HepG2 (cell line): Measurements from ENCODE around the gene TANGO2. TPM values are rescaled to one million over a fixed set of nuclear protein-coding genes. Genes with fewer than 3 reads are reported as not detected.
A peak's percentile ranks its signal among the peaks of the same experiment; 100 is the strongest.

Source experiments
- AHR ChIP-seq: IDR thresholded peaks from 2 replicates; pipeline ENCODE4 v1.6.1; 2018; ENCODE audit warnings: missing genetic modification reagents, missing compliant biosample characterization
- AKAP8 ChIP-seq: sonication (generic); formaldehyde crosslinking; IDR thresholded peaks from 2 replicates; pipeline ENCODE4 v1.5.1; 2020; ENCODE audit warnings: mild to moderate bottlenecking, missing genetic modification reagents
- CBX1 ChIP-seq: IDR thresholded peaks from one replicate; pipeline ENCODE4 v1.6.1; 2016; ENCODE audit warnings: antibody characterized with exemption, low read depth
- DDIT3 ChIP-seq: sonication (generic); formaldehyde crosslinking; IDR thresholded peaks from 2 replicates; pipeline ENCODE4 v1.4.0; 2020; ENCODE audit warnings: mild to moderate bottlenecking, missing genetic modification reagents
- EEA1 ChIP-seq: sonication (generic); formaldehyde crosslinking; IDR thresholded peaks from 2 replicates; pipeline ENCODE4 v1.5.1; 2020; ENCODE audit warnings: mild to moderate bottlenecking, missing genetic modification reagents, borderline replicate concordance
- FOXM1 ChIP-seq: sonication (generic); formaldehyde crosslinking; IDR thresholded peaks from 2 replicates; pipeline ENCODE4 v1.5.0; 2020; ENCODE audit warnings: missing genetic modification reagents
- GATAD1 ChIP-seq: IDR thresholded peaks from 2 replicates; pipeline ENCODE4 v1.6.1; 2016; ENCODE audit warnings: missing genetic modification reagents, missing compliant biosample characterization
- HOXA5 ChIP-seq: sonication (generic); formaldehyde crosslinking; IDR thresholded peaks from 2 replicates; pipeline ENCODE4 v1.4.0; 2020; ENCODE audit warnings: missing genetic modification reagents
- IRF2 ChIP-seq: IDR thresholded peaks from 2 replicates; pipeline ENCODE4 v1.6.1; 2018; ENCODE audit warnings: missing genetic modification reagents, missing compliant biosample characterization
- MAF1 ChIP-seq: sonication (generic); formaldehyde crosslinking; IDR thresholded peaks from 2 replicates; pipeline ENCODE4 v1.5.0; 2020; ENCODE audit warnings: missing genetic modification reagents, borderline replicate concordance
- MEF2D ChIP-seq: sonication (generic); formaldehyde crosslinking; IDR thresholded peaks from 2 replicates; pipeline ENCODE4 v1.5.1; 2020; ENCODE audit warnings: mild to moderate bottlenecking, missing genetic modification reagents
- NFE2L1 ChIP-seq: sonication (generic); formaldehyde crosslinking; IDR thresholded peaks from 2 replicates; pipeline ENCODE4 v1.4.0; 2020; ENCODE audit warnings: missing genetic modification reagents, mild to moderate bottlenecking, borderline replicate concordance
- POGZ ChIP-seq: sonication (generic); formaldehyde crosslinking; IDR thresholded peaks from 2 replicates; pipeline ENCODE4 v1.4.0; 2020; ENCODE audit warnings: mild to moderate bottlenecking, missing genetic modification reagents
- RFX3 ChIP-seq: IDR thresholded peaks from 2 replicates; pipeline ENCODE4 v1.6.1; 2016; ENCODE audit warnings: missing biosample characterization, missing genetic modification reagents
- RXRA ChIP-seq: sonication (generic); formaldehyde crosslinking; IDR thresholded peaks from 2 replicates; pipeline ENCODE4 v1.5.1; 2020; ENCODE audit warnings: missing genetic modification reagents
- SOX5 ChIP-seq: IDR thresholded peaks from 2 replicates; pipeline ENCODE4 v1.6.1; 2016; ENCODE audit warnings: borderline replicate concordance
- SP2 ChIP-seq: sonication (generic); formaldehyde crosslinking; IDR thresholded peaks from 2 replicates; pipeline ENCODE4 v1.5.1; 2020; ENCODE audit warnings: mild to moderate bottlenecking, missing genetic modification reagents
- ZFP62 ChIP-seq: sonication (generic); formaldehyde crosslinking; IDR thresholded peaks from 2 replicates; pipeline ENCODE4 v1.4.0; 2020; ENCODE audit warnings: missing genetic modification reagents
- ZFY ChIP-seq: sonication (generic); formaldehyde crosslinking; IDR thresholded peaks from 2 replicates; pipeline ENCODE4 v1.4.0; 2020; ENCODE audit warnings: missing genetic modification reagents
- ZNF124 ChIP-seq: sonication (generic); formaldehyde crosslinking; IDR thresholded peaks from 2 replicates; pipeline ENCODE4 v1.4.0; 2020; ENCODE audit warnings: missing genetic modification reagents
- ZNF354B ChIP-seq: sonication (generic); formaldehyde crosslinking; IDR thresholded peaks from 2 replicates; pipeline ENCODE4 v1.8.0; 2022; ENCODE audit warnings: mild to moderate bottlenecking, missing genetic modification reagents
- ZNF460 ChIP-seq: sonication (generic); formaldehyde crosslinking; IDR thresholded peaks from 2 replicates; pipeline ENCODE4 v1.5.1; 2020; ENCODE audit warnings: missing genetic modification reagents, mild to moderate bottlenecking, borderline replicate concordance
- ZNF510 ChIP-seq: sonication (generic); formaldehyde crosslinking; IDR thresholded peaks from 2 replicates; pipeline ENCODE4 v1.4.0; 2020; ENCODE audit warnings: low read depth, mild to moderate bottlenecking, missing genetic modification reagents
- ZNF562 ChIP-seq: sonication (generic); formaldehyde crosslinking; IDR thresholded peaks from 2 replicates; pipeline ENCODE4 v1.8.0; 2022; ENCODE audit warnings: missing genetic modification reagents, borderline replicate concordance
- ZNF775 ChIP-seq: sonication (generic); formaldehyde crosslinking; IDR thresholded peaks from 2 replicates; pipeline ENCODE4 v1.4.0; 2020; ENCODE audit warnings: missing genetic modification reagents, mild to moderate bottlenecking, moderate library complexity, borderline replicate concordance
- ZNF788 ChIP-seq: sonication (generic); formaldehyde crosslinking; IDR thresholded peaks from 2 replicates; pipeline ENCODE4 v1.5.0; 2020; ENCODE audit warnings: mild to moderate bottlenecking, missing genetic modification reagents, borderline replicate concordance
- ZSCAN29 ChIP-seq: sonication (generic); formaldehyde crosslinking; conservative IDR thresholded peaks from 2 replicates; pipeline ENCODE4 v1.4.0; 2020; ENCODE audit warnings: mild to moderate bottlenecking, missing genetic modification reagents
- polyA plus RNA-seq, 8 experiments: library from polyadenylated mRNA; depleted of rRNA in 3 of 8; stranded (reverse) in 7 of 8; unstranded in 1 of 8; fragments of >200 nt; fragmentation: Illumina TruSeq in 4 of 8; extraction: Trizol in 4 of 8; gene quantifications; 2 replicates each; pipeline versions ENCODE4 v1.2.1 to v1.2.3, GENCODE V29; 2011 to 2016; ENCODE audit warnings: low read depth in 4 of 8, missing spikeins in 1 of 8, mixed read lengths in 1 of 8; ENCODE audit not compliant: insufficient read depth in 1 of 8
- total RNA-seq, 5 experiments: library from RNA; depleted of rRNA; stranded (reverse); fragments of >200 nt; fragmentation: Illumina TruSeq; extraction: Trizol; gene quantifications; 2 replicates each; pipeline ENCODE4 v1.2.3, GENCODE V29; 2016; ENCODE audit warnings: low read depth in 1 of 5
- TF ChIP-seq, protein P1 (sequence below), 2 experiments: sonication (generic) in 1 of 2; formaldehyde crosslinking in 1 of 2; IDR thresholded peaks; 2 replicates each; pipeline versions ENCODE4 v1.5.1 to v1.6.1; 2011 to 2020; ENCODE audit warnings: borderline replicate concordance in 1 of 2, low read depth in 1 of 2, low read length in 1 of 2, mild to moderate bottlenecking in 1 of 2, missing genetic modification reagents in 1 of 2, moderate library complexity in 1 of 2
- TF ChIP-seq, protein P2 (sequence below): sonication (generic); formaldehyde crosslinking; IDR thresholded peaks from 2 replicates; pipeline ENCODE4 v1.5.1; 2020; ENCODE audit warnings: mild to moderate bottlenecking, missing genetic modification reagents, borderline replicate concordance

The TANGO2 gene
- total and polyA plus RNA-seq, 2 of the 13 experiments (the other 11 are each of a cell fraction or from before 2014, with no cell fraction given): 12.9 to 14.8 TPM

- TF ChIP-seq IRF2 (no peak), GATAD1 (CRISPR knock-in tag) (no peak), RXRA (CRISPR knock-in tag) (no peak), ZNF460 (CRISPR knock-in tag) (no peak), POGZ (CRISPR knock-in tag) (no peak), ZNF788 (CRISPR knock-in tag) (peak; percentile 20; the same call in 1 of the 2 replicates), SOX5 (CRISPR knock-in tag) (no peak), AKAP8 (CRISPR knock-in tag) (peak; percentile 38; the same call in 1 of the 2 replicates), EEA1 (CRISPR knock-in tag) (no peak), ZFP62 (CRISPR knock-in tag) (no peak), DDIT3 (no peak), SP2 (CRISPR knock-in tag) (0 out of 2 replicates have a peak, but pooled peaks have one; percentile 11), HOXA5 (CRISPR knock-in tag) (no peak), MEF2D (CRISPR knock-in tag) (no peak), MAF1 (CRISPR knock-in tag) (no peak), ZNF124 (CRISPR knock-in tag) (no peak), ZSCAN29 (CRISPR knock-in tag) (no peak), NFE2L1 (CRISPR knock-in tag) (no peak), ZNF562 (CRISPR knock-in tag) (no peak), ZNF354B (CRISPR knock-in tag) (no peak), FOXM1 (CRISPR knock-in tag) (no peak), ZNF775 (no peak), ZFY (CRISPR knock-in tag) (peak; percentile 50; the same call in 1 of the 2 replicates), CBX1 (no peak), RFX3 (CRISPR knock-in tag) (no peak), AHR (CRISPR knock-in tag) (no peak), ZNF510 (CRISPR knock-in tag) (no peak)
- TF ChIP-seq, protein P1, sequence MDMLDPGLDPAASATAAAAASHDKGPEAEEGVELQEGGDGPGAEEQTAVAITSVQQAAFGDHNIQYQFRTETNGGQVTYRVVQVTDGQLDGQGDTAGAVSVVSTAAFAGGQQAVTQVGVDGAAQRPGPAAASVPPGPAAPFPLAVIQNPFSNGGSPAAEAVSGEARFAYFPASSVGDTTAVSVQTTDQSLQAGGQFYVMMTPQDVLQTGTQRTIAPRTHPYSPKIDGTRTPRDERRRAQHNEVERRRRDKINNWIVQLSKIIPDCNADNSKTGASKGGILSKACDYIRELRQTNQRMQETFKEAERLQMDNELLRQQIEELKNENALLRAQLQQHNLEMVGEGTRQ (IDR thresholded peaks at IDR 0.05; ENCODE audit: low read depth, low read length): no peak
- TF ChIP-seq, protein P1 (CRISPR knock-in tag; IDR thresholded peaks at IDR 0.05; ENCODE audit: borderline replicate concordance): no peak
- TF ChIP-seq, protein P2, sequence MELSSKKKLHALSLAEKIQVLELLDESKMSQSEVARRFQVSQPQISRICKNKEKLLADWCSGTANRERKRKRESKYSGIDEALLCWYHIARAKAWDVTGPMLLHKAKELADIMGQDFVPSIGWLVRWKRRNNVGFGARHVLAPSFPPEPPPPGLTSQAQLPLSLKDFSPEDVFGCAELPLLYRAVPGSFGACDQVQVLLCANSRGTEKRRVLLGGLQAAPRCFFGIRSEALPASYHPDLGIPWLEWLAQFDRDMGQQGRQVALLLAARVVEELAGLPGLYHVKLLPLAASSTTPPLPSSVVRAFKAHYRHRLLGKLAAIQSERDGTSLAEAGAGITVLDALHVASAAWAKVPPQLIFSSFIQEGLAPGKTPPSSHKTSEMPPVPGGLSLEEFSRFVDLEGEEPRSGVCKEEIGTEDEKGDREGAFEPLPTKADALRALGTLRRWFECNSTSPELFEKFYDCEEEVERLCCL (CRISPR knock-in tag): no peak
These were observed 34.2 kb upstream of the TANGO2 start (continued) for GRCh38 chr22:19986410-19987341.
